H1 (cell line): ENCODE measurements around the gene TRAPPC6A.

Source experiments
- CTCF ChIP-seq, 3 experiments: IDR thresholded peaks; 1 replicate in 2 of 3; 2 replicates in 1 of 3; pipeline versions ENCODE4 v1.5.1 to v1.6.1; 2011; ENCODE audit warnings: low read length in 3 of 3, mild to moderate bottlenecking in 3 of 3, inconsistent platforms in 2 of 3, low read depth in 1 of 3, moderate library complexity in 1 of 3; ENCODE audit not compliant: insufficient read depth in 1 of 3; ENCODE audit errors: control extremely low read depth in 1 of 3
- FOSL1 ChIP-seq: IDR thresholded peaks from 2 replicates; pipeline ENCODE4 v1.6.1; 2011; ENCODE audit warnings: mild to moderate bottlenecking, low read depth, low read length, moderate library complexity; ENCODE audit not compliant: insufficient read depth

- TF ChIP-seq FOSL1 (no peak), CTCF (IDR thresholded peaks at IDR 0.05; ENCODE audit: control extremely low read depth in 1 of 3, insufficient read depth in 1 of 3, low read depth in 1 of 3, low read length in 3 of 3) (no peak)
Measured at GRCh38 chr19:45133661-45134060, 44.4 kb downstream of the TRAPPC6A start.
